ENCODE measurements around the gene NBPF14. TPM values are rescaled to one million over a fixed set of nuclear protein-coding genes. Genes with fewer than 3 reads are reported as not detected.
"Not testable (repeated sequence)": the region's sequence is repeated elsewhere in the genome, so short reads cannot be mapped to it uniquely, and the experiment has no call there.

The NBPF14 gene, protein sequence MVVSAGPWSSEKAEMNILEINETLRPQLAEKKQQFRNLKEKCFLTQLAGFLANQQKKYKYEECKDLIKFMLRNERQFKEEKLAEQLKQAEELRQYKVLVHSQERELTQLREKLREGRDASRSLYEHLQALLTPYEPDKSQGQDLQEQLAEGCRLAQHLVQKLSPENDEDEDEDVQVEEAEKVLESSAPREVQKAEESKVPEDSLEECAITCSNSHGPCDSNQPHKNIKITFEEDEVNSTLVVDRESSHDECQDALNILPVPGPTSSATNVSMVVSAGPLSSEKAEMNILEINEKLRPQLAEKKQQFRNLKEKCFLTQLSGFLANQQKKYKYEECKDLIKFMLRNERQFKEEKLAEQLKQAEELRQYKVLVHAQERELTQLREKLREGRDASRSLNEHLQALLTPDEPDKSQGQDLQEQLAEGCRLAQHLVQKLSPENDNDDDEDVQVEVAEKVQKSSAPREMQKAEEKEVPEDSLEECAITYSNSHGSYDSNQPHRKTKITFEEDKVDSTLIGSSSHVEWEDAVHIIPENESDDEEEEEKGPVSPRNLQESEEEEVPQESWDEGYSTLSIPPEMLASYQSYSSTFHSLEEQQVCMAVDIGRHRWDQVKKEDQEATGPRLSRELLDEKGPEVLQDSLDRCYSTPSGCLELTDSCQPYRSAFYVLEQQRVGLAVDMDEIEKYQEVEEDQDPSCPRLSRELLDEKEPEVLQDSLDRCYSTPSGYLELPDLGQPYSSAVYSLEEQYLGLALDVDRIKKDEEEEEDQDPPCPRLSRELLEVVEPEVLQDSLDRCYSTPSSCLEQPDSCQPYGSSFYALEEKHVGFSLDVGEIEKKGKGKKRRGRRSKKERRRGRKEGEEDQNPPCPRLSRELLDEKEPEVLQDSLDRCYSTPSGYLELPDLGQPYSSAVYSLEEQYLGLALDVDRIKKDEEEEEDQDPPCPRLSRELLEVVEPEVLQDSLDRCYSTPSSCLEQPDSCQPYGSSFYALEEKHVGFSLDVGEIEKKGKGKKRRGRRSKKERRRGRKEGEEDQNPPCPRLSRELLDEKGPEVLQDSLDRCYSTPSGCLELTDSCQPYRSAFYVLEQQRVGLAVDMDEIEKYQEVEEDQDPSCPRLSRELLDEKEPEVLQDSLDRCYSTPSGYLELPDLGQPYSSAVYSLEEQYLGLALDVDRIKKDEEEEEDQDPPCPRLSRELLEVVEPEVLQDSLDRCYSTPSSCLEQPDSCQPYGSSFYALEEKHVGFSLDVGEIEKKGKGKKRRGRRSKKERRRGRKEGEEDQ (N-terminal part only)
- 2.8 TPM in 2 replicates for total RNA-seq (2014; rRNA removed; shearing (Covaris generic))

DNA sequence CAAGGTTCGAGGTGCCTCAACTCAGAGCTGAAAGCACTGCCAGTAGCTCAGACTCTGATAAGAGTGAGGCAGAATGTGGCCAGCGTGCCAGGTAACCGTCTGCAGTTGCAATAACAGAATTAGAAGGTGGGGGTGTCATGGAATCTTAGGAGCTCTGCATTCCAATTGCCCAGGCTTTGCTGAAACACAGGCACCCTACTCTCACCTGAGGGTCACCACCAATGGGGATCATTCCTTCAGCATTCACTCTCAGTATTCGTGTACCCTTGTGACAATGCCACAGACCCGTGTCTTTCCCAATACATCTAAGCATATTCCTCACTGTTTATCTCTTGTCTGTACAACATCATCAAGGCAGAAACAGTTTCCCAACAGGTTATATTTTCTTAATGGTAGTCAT, at the start of gene NBPF14:
NBPF14 (minus strand) TSS at position 101 of the 400 bp plus-strand sequence. CDS start 294 bp downstream, outside the sequence.
- in situ Hi-C loops (cut with HindIII; ENCODE audit: low sequenced_read_pairs); DNase-seq (ENCODE audit: low spot score): not testable (repeated sequence)

DNA sequence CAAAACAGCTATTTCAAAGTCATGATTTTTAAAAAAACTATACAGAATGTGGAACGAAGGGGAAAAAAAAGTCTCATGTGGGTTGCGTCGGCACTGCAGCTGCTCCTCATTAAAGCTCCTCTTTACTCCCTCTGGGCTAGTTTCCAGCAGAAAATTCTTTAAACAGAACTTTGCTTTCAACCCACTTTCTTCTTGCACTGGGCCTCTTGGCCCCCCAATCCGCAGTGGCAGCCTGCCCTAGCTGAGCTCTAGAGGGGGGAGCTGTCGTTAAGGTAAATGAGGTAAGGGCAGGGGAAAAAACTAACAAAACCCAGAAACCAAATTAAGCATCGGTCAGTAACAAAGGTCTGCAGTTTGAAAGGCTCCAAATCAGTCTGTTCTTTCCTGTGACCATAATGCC, 29.6 kb upstream of the NBPF14 start:
- DNase-seq (ENCODE audit: low spot score); in situ Hi-C loops (cut with HindIII; ENCODE audit: low sequenced_read_pairs): not testable (repeated sequence)

DNA sequence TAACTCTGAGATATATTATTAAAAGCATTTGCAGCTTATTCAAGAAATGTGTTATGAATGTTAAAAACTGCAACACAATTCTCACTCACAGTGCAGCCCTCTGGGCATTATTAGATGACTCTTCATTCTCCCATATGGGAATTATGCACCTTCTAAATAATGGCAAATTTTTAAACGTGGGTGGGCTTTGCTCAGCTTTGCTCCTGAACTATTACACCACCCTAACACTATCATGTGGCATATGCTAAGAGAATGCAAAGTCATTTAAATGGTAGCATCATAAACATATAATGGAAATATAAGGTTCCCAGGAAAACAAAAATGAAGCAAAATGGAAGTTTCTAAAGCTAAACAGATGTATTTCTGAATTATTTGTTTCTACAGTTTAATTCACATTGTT, 22.4 kb upstream of the NBPF14 start:
- DNase-seq (ENCODE audit: low spot score); in situ Hi-C loops (cut with HindIII; ENCODE audit: low sequenced_read_pairs): not testable (repeated sequence)

DNA sequence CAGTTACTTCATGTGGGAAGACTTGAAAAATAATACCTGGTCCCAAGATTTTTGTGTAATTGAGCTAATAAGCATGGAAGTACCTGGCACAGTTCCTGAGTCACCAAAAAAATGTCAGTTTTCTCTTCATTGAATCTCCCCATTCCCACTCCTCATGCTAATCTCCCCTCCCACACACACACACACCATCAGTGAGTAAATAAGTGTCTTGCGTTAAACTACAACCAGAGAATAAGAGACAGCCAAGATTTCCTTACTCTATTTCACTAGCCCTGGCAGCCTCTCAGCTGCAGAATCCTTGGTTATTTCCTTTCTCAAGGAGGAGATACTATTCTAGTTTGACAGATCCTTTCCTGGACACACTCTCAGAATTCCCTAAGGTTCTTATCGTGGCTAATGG, 9.5 kb upstream of the NBPF14 start:
- DNase-seq (ENCODE audit: low spot score); in situ Hi-C loops (cut with HindIII; ENCODE audit: low sequenced_read_pairs): not testable (repeated sequence)

DNA sequence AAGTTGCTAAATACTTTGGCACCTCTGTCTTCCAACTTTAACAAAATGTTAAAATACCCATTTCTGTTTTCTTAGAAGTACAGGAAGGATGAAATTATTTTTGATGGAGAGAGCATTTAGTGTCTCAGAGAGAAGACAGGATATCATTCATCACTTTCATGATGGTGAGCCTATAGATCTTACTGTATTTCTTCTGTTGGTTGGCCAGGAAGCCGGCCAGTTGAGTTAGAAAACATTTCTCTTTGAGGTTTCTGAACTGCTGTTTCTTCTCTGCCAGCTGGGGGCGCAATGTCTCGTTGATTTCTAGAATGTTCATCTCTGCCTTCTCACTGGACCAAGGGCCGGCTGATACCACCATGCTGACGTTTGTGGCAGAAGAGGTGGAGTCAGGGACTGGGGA, 451 bp downstream of the NBPF14 start:
- DNase-seq (ENCODE audit: low spot score); in situ Hi-C loops (cut with HindIII; ENCODE audit: low sequenced_read_pairs): not testable (repeated sequence)

DNA sequence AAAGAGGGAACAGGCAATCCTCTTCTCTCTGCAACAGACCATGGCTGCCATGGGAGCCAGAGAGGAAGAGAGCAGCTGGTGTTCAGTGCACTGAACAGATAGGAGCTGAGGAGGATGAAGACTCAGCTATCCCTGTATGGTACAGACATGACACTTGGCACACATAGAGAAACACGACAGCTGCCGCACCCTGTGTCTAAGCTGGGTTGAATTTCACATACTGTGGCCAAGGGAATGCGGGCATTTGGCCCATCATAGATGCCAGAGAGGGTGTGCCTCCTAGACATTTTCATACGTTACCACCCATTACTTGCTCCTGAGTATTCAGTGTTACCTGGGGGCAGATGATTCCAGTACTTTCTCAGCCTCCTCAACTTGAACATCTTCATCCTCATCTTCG, 4.7 kb downstream of the NBPF14 start:
- in situ Hi-C loops (cut with HindIII; ENCODE audit: low sequenced_read_pairs); DNase-seq (ENCODE audit: low spot score): not testable (repeated sequence)

DNA sequence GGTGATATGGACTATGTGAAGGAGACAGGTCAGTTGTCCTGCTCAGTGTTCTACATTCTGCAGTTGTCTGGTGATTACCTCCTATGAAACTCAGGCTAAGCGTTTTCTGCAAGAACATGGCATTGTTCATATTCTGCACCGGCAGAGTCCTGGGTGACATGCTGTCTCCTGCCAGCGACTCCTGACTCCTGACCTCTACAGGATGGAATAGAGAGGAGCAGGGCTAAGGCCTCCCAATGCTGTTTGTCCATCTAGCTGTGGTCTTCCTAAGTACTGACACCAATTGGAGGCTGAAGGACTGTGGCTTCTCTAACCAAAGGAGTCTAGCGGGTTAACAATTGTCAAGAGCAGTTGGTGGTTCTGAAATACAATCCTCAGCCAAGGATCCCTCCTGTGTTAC, 63.7 kb downstream of the NBPF14 start:
- DNase-seq (ENCODE audit: low spot score), result peak; percentile 40
- in situ Hi-C loops (cut with HindIII; ENCODE audit: low sequenced_read_pairs), result not testable (repeated sequence)

DNA sequence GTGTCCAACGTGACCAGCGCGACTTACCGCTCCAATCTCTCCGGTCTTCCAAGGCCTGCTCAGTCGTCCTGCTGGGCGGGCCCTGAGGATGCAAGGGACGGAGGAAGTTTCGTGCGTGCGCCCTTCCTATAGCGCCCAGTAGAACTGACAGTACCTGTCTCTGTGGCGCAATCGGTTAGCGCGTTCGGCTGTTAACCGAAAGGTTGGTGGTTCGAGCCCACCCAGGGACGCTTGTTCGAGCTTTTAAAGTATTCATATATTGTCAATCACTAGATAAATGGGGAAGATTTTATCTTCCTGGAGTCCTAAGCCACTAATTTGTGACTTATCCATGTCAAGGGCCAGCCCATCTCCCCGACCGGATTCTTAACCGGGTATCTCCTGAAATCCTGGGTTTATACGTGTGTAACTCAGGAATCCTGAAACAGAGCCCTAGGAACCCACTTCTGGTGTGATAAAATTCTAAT, 66.7 kb downstream of the NBPF14 start:
- DNase-seq (ENCODE audit: low spot score), result peak; percentile 55
- in situ Hi-C loops (cut with HindIII; ENCODE audit: low sequenced_read_pairs), result not testable (repeated sequence)

DNA sequence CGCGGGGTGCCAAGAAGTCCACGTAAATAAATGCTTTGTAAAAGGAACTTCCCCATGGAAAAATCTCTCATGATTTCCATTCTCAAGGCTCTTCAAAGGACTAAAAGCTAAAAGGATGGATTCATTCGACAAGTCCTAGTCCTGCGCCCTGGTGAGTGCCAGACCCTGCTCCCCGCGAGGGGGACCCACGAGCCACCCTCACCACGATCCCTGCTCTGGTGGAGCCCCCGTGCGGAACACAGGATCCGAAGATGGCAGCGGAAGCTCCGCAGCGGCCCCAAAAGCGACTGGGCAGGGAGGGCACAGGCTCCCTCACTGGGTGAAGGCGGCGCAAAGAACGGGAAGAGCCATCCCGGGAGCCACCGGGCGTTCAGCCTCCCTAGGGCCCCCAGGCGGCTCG, 67.2 kb downstream of the NBPF14 start:
- DNase-seq (ENCODE audit: low spot score); in situ Hi-C loops (cut with HindIII; ENCODE audit: low sequenced_read_pairs): not testable (repeated sequence)

DNA sequence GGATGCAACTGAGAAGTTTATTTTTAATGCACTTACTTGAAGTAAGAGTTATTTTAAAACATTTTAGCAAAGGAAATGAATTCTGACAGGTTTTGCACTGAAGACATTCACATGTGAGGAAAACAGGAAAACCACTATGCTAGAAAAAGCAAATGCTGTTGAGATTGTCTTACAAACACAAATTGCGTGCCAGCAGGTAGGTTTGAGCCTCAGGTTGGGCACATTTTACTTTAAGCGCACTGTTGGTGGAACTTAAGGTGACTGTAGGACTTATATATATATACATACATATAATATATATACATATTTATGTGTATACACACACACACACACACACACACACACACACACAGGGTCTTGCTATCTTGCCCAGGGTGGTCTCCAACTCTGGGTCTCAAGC, 69.2 kb downstream of the NBPF14 start:
- in situ Hi-C loops (cut with HindIII; ENCODE audit: low sequenced_read_pairs); DNase-seq (ENCODE audit: low spot score): not testable (repeated sequence)

DNA sequence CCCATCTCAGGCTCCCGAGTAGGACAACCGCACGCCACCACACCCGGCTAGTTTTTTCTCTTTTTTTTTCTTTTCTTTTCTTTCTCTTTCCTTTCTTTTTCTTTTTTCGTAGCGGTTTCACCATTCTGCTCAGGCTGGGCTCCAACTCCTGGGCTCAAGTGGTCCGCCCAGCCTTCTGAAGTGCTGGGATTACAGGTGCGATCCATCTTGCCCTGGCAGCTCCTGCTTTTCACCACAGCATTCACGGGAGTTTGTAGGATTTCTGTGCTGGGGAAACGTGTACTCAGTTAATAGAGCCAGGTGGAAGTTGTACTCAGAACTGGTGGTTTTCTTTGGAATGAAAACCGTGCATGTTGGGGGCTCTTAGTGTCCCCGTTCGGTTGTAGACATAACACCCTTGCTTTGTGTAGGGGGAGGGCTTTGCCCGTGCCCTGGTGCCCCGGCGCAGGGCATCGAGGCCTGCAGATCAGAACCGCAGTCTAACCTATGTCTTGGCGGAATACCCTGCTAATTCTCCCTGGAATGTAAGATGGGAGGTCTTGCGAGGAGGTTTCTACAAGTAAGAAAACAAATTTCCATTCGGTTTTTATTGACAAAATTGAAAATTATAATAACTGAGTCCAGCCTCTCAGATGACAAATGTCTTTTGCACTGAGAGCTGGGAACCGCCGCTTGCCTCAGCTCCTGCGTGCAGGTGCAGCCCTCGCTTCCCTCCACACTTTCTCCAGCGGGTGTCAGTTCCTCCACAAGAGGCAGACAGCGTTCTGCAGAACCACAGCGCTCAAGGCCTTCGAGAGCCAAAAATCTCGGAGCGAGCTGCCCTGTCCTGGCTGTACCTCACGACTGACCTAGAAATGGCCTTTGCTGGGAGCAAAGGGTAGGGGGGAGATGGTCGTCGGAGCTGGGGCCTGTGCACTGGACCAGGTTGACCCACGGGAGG, 72.3 kb downstream of the NBPF14 start:
- in situ Hi-C loops (cut with HindIII; ENCODE audit: low sequenced_read_pairs); DNase-seq (ENCODE audit: low spot score): not testable (repeated sequence)

DNA sequence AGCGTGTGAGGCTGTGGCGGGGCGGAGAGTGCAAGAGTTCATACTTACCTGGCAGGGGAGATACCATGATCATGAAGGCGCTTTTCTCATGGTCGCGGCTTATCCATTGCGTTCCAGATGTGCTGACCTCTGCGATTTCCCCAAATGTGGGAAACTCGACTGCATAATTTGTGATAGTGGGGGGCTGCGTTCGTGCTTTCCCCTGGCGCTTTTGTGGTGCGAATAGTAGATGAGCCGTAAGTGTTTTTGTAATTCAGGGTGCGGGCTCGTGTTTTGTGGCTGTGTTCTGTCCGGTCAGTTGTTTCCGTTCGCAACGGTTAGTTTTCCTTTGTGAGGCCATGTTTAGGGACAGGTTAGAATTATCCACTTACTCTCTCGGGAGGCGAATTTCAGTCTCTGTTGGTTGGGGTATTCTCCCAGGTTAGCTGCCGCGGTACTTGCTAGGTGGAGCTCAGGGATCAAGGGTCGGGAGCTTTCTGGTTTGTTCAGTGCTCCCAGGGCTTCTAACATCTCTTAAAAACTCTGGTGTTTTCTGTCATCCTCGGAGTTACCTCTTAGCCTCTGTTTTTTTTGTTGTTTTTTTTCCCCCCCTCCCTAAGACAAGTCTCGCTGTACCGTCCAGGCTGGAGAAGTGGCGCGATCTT, 73.1 kb downstream of the NBPF14 start:
- DNase-seq (ENCODE audit: low spot score), result peak; percentile 94
- in situ Hi-C loops (cut with HindIII; ENCODE audit: low sequenced_read_pairs), result not testable (repeated sequence)

DNA sequence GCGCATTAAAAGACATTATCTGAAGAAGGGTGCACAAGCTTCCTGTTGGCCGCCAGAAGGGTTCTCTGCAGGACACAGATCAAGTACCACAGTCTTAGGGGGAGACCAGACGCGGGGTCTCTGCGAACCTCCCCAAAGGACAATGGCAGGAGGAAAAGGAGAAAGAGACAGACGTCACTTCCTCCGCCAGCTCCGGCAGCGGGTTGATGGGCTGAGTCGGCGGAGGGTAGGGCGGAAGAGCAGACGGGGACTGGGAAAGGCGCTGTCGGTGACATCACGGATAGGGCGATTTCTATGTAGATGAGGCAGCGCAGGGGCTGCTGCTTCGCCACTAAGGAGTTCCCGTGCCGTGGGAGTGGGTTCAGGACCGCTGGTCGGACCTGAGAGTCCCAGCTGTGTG, 73.7 kb downstream of the NBPF14 start:
- in situ Hi-C loops (cut with HindIII; ENCODE audit: low sequenced_read_pairs), result not testable (repeated sequence)
- DNase-seq (ENCODE audit: low spot score), result peak; percentile 93

DNA sequence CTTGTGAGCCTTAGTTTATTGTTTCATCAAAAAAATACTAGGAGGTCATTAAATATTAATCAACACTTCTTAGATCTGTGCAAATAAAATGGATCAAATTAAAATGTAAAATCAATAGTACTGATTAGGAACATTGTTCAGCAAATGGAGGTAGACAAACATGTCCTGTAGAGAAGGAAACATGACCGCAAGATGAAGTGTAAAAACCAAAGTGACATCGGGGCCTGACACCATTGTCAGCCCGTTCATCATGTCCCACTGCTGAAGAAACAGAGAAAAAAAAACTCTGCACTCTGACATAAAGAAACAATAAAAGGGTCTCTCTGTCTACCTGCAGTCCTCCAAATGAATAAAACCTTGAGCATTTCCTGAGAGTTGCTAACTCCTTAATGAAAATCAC, 81.5 kb downstream of the NBPF14 start:
- in situ Hi-C loops (cut with HindIII; ENCODE audit: low sequenced_read_pairs); DNase-seq (ENCODE audit: low spot score): not testable (repeated sequence)

DNA sequence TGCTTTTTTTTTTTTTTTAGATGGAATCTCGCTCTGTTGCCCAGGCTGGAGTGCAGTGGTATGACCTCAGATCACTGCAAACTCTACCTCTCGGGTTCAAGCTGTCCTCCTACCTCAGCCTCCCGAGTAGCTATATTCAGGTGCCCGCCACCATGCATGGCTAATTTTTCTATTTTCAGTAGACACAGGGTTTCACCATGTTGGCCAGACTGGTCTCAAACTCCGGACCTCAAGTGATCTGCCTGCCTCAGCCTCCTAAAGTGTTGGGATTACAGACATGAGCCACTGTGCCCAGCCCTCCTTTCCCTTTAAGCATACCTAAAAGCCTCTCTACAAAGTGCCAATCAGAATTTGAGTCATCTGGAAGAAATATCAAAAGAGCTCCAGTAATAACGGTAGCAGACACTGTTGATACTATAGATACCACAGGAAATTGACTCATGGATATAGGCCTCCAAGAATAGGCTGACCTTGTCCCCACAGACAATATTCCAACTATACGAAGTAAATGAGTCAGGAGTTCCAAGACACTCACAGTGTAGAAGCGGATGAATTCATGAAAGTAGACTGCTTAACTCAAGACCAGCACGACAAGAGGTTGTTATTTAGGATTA, 83.1 kb downstream of the NBPF14 start:
- not testable (repeated sequence) for DNase-seq (ENCODE audit: low spot score)

DNA sequence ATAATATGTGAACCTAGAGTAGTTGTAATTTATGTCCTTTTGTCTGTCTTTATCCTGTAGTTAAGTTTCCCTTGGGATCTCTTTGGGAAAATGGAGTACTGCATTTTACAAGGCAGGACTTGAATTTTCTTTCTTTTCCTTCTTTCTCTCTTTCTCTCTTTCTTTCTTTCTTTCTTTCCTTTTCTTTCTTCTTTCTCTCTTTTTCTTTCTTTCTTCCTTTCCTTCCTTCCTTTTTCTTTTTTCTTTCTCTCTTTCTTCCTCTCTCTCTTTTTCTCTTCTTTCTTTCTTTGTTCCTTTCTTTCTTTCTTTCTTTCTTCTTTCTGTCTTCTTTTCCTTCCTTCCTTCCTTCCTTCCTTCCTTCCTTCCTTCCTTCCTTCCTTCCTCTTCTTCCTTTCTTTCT, 101.9 kb downstream of the NBPF14 start:
- DNase-seq (ENCODE audit: low spot score); in situ Hi-C loops (cut with HindIII; ENCODE audit: low sequenced_read_pairs): not testable (repeated sequence)

More for the DNA sequence above, 83.1 kb downstream of the NBPF14 start:
- in situ Hi-C loops (cut with HindIII; ENCODE audit: low sequenced_read_pairs), result not testable (repeated sequence)

DNA sequence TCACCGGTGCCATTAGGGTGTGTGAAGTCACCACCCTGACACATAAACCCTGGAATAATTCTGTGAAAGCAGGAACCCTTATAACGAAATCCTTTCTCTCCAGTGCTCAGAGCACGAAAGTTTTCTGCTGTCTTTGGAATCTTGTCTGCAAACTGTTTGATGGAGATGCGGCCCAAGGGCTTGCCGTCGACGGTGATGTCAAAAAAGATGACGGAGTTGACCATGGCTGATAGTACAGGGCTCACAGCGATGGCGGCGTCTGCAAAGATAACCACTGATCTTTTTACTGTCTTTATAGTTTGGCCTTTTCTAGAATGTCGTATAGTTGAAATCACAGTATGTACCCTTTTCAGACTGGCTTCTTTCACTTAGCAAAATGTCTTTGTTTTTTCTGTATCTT, 112.8 kb downstream of the NBPF14 start, which contains the start of gene PPIAL4G:
PPIAL4G (minus strand) TSS at position 274 of the 400 bp plus-strand sequence; CDS start at position 224, 50 bp downstream.
- in situ Hi-C loops (cut with HindIII; ENCODE audit: low sequenced_read_pairs); DNase-seq (ENCODE audit: low spot score): not testable (repeated sequence)
